ENCODE measurements around the gene TRPM1. TPM values are rescaled to one million over a fixed set of nuclear protein-coding genes. Genes with fewer than 3 reads are reported as not detected.

Gene TRPM1
- total RNA-seq, 2 experiments from 2014 or later, result not detected

- Mint-ChIP-seq H3K36me3 (ENCODE audit: low read depth) (no peaks in the 10 kb centered on the region), H3K4me3 (no peak overlapping the region), H3K4me1 (ENCODE audit: low read depth) (peaks cover under 1% of the 10 kb centered on the region), H3K27me3 (peaks cover under 1% of the 10 kb centered on the region), H3K9me3 (no peaks in the 10 kb centered on the region), H3K27ac (no peak overlapping the region)
- intact Hi-C loops (cut with micrococcal nuclease), result no loop called here
- no peak for ATAC-seq
- DNase-seq, result no peak
- CTCF ChIA-PET, result interaction anchor here (1.1 kb wide), 1 partner anchor 44 kb away, joined by 4 read pairs; no protein-coding TSS in a partner anchor
- POLR2A ChIA-PET, result no interaction called here
- TF ChIP-seq CTCF (IDR thresholded peaks at IDR 0.05), result no peak
Observed at GRCh38 chr15:31085359-31085758, 16.2 kb downstream of the TRPM1 start.

- no peaks in the 10 kb centered on the region for H3K9me3 Mint-ChIP-seq
- H3K4me3 Mint-ChIP-seq, result no peak overlapping the region
- ATAC-seq (no peak), DNase-seq (no peak)
- intact Hi-C loops (cut with micrococcal nuclease), result no loop called here
- H3K27ac Mint-ChIP-seq, result no peak overlapping the region
- CTCF ChIA-PET, result no interaction called here
- POLR2A ChIA-PET, result no interaction called here
- H3K4me1 Mint-ChIP-seq (ENCODE audit: low read depth), result peaks cover 4% of the 10 kb centered on the region
- H3K36me3 Mint-ChIP-seq (ENCODE audit: low read depth), result no peaks in the 10 kb centered on the region
- no peak for TF ChIP-seq CTCF (IDR thresholded peaks at IDR 0.05)
- peaks cover 3% of the 10 kb centered on the region for H3K27me3 Mint-ChIP-seq
Observed at GRCh38 chr15:31084176-31084575, 17.3 kb downstream of the TRPM1 start.

GRCh38 chr15:31083370-31083780, 18.1 kb downstream of the TRPM1 start:
- Mint-ChIP-seq H3K27me3 (peaks cover 3% of the 10 kb centered on the region), H3K4me3 (no peak overlapping the region), H3K4me1 (ENCODE audit: low read depth) (peaks cover 4% of the 10 kb centered on the region), H3K36me3 (ENCODE audit: low read depth) (no peaks in the 10 kb centered on the region), H3K27ac (no peak overlapping the region), H3K9me3 (no peaks in the 10 kb centered on the region)
- ATAC-seq (no peak), DNase-seq (no peak)
- ChIA-PET CTCF (interaction anchor here (1.6 kb wide), 1 partner anchor 46 kb away, joined by 5 read pairs; no protein-coding TSS in a partner anchor), POLR2A (no interaction called here)
- no peak for TF ChIP-seq CTCF (IDR thresholded peaks at IDR 0.05)
- intact Hi-C loops (cut with micrococcal nuclease), result no loop called here

GRCh38 chr15:31082771-31083369, 18.7 kb downstream of the TRPM1 start:
- Mint-ChIP-seq H3K36me3 (ENCODE audit: low read depth) (no peaks in the 10 kb centered on the region), H3K9me3 (no peaks in the 10 kb centered on the region), H3K4me3 (no peak overlapping the region), H3K27ac (no peak overlapping the region), H3K27me3 (peaks cover 3% of the 10 kb centered on the region), H3K4me1 (ENCODE audit: low read depth) (peaks cover 4% of the 10 kb centered on the region)
- no peak for TF ChIP-seq CTCF (IDR thresholded peaks at IDR 0.05)
- DNase-seq (no peak), ATAC-seq (no peak)
- intact Hi-C loops (cut with micrococcal nuclease), result no loop called here
- ChIA-PET CTCF (interaction anchor here (1.6 kb wide), 1 partner anchor 46 kb away, joined by 5 read pairs; no protein-coding TSS in a partner anchor), POLR2A (no interaction called here)

GRCh38 chr15:31081588-31082250, 19.8 kb downstream of the TRPM1 start:
- no peak for DNase-seq
- no peak overlapping the region for H3K27ac Mint-ChIP-seq
- ChIA-PET POLR2A (no interaction called here), CTCF (interaction anchor here (1.6 kb wide), 1 partner anchor 48 kb away, joined by 5 read pairs; no protein-coding TSS in a partner anchor)
- no peaks in the 10 kb centered on the region for H3K9me3 Mint-ChIP-seq
- H3K4me1 Mint-ChIP-seq (ENCODE audit: low read depth), result peaks cover 4% of the 10 kb centered on the region
- TF ChIP-seq CTCF (IDR thresholded peaks at IDR 0.05), result no peak
- H3K36me3 Mint-ChIP-seq (ENCODE audit: low read depth), result no peaks in the 10 kb centered on the region
- intact Hi-C loops (cut with micrococcal nuclease), result no loop called here
- H3K27me3 Mint-ChIP-seq, result peaks cover 8% of the 10 kb centered on the region
- H3K4me3 Mint-ChIP-seq, result no peak overlapping the region
- no peak for ATAC-seq

All from activated CD8-positive, alpha-beta T cell treated with anti-CD3 and anti-CD28 coated beads for 36 hours (primary cell).